WERI-Rb-1 (cell line): Measurements from ENCODE around the gene CCDC134.

Experiments
- DNase-seq: peaks from one replicate; pipeline ENCODE4 v3.0.0-alpha.2; 2020
- H3K27ac ChIP-seq: fragments of 250-450 bp; sonication (Bioruptor Pico); 2 replicates; pipeline ENCODE4 v1.5.1; 2020; ENCODE audit warnings: mild to moderate bottlenecking, moderate library complexity
- H3K27me3 ChIP-seq: fragments of 250-450 bp; sonication (Bioruptor Pico); 2 replicates; pipeline ENCODE4 v1.5.1; 2021; ENCODE audit warnings: mild to moderate bottlenecking, low read depth, moderate library complexity; ENCODE audit not compliant: insufficient read depth, severe bottlenecking
- H3K36me3 ChIP-seq: fragments of 250-450 bp; sonication (Bioruptor Pico); 2 replicates; pipeline ENCODE4 v1.5.1; 2020; ENCODE audit warnings: mild to moderate bottlenecking, moderate library complexity
- H3K4me3 ChIP-seq: 2 replicates; pipeline ENCODE4 v1.5.1; 2011; ENCODE audit warnings: low read depth, mild to moderate bottlenecking, control low read depth, low read length
- H3K9me3 ChIP-seq: fragments of 250-450 bp; sonication (Bioruptor Pico); 2 replicates; pipeline ENCODE4 v1.5.1; 2021; ENCODE audit warnings: mild to moderate bottlenecking, moderate library complexity; ENCODE audit not compliant: severe bottlenecking
- CTCF ChIP-seq: IDR thresholded peaks from 2 replicates; pipeline ENCODE4 v1.5.1; 2011; ENCODE audit warnings: low read depth, mild to moderate bottlenecking, control low read depth, inconsistent platforms, low read length

The CCDC134 gene

GRCh38 chr22:41820447-41820846 lies 20.0 kb downstream of the CCDC134 start:
- Histone ChIP-seq H3K9me3 (no peaks in the 10 kb centered on the region), H3K4me3 (no peak overlapping the region), H3K36me3 (peaks cover 36% of the 10 kb centered on the region), H3K27ac (no peak overlapping the region), H3K27me3 (no peaks in the 10 kb centered on the region)
- TF ChIP-seq CTCF = no peak
- no peak for DNase-seq

- no peak for TF ChIP-seq CTCF
- Histone ChIP-seq H3K9me3 (no peaks in the 10 kb centered on the region), H3K27me3 (no peaks in the 10 kb centered on the region), H3K36me3 (peaks cover 45% of the 10 kb centered on the region), H3K4me3 (no peak overlapping the region), H3K27ac (no peak overlapping the region)
- no peak for DNase-seq
Measured at GRCh38 chr22:41821471-41822316, 21.2 kb downstream of the CCDC134 start.

- no peak for DNase-seq
- no peaks in the 10 kb centered on the region for H3K9me3 ChIP-seq
- H3K27ac ChIP-seq = no peak overlapping the region
- H3K36me3 ChIP-seq = peaks cover 43% of the 10 kb centered on the region
- no peak overlapping the region for H3K4me3 ChIP-seq
- H3K27me3 ChIP-seq = no peaks in the 10 kb centered on the region
- peak; percentile 29 for TF ChIP-seq CTCF
Measured at GRCh38 chr22:41822317-41823057, 22.0 kb downstream of the CCDC134 start.

- no peaks in the 10 kb centered on the region for H3K27me3 ChIP-seq
- no peak overlapping the region for H3K4me3 ChIP-seq
- TF ChIP-seq CTCF = no peak
- DNase-seq = no peak
- H3K9me3 ChIP-seq = no peaks in the 10 kb centered on the region
- peaks cover 43% of the 10 kb centered on the region for H3K36me3 ChIP-seq
- H3K27ac ChIP-seq = no peak overlapping the region
Measured at GRCh38 chr22:41823797-41824196, 23.3 kb downstream of the CCDC134 start.

- H3K36me3 ChIP-seq = peaks cover 42% of the 10 kb centered on the region
- DNase-seq = no peak
- H3K4me3 ChIP-seq = no peak overlapping the region
- H3K27me3 ChIP-seq = no peaks in the 10 kb centered on the region
- no peak for TF ChIP-seq CTCF
- no peaks in the 10 kb centered on the region for H3K9me3 ChIP-seq
- no peak overlapping the region for H3K27ac ChIP-seq
Measured at GRCh38 chr22:41825376-41825775, 24.9 kb downstream of the CCDC134 start.
